HEK293 (cell line): ENCODE measurements around the gene LTB4R.

Source experiments
- GLI4 ChIP-seq: fragments of 450-650 bp; formaldehyde crosslinking; IDR thresholded peaks from 2 replicates; pipeline ENCODE4 v1.5.1; 2016; ENCODE audit warnings: missing biosample characterization, missing genetic modification characterization
- GLIS1 ChIP-seq: fragments of 450-650 bp; formaldehyde crosslinking; IDR thresholded peaks from 2 replicates; pipeline ENCODE4 v1.5.1; 2016; ENCODE audit warnings: missing biosample characterization, missing genetic modification characterization
- RBAK ChIP-seq: fragments of 450-650 bp; formaldehyde crosslinking; IDR thresholded peaks from 2 replicates; pipeline ENCODE4 v1.5.1; 2016; ENCODE audit warnings: missing biosample characterization, missing genetic modification characterization
- SALL2 ChIP-seq: fragments of 450-650 bp; formaldehyde crosslinking; IDR thresholded peaks from 2 replicates; pipeline ENCODE4 v1.5.0; 2017; ENCODE audit warnings: missing biosample characterization, mild to moderate bottlenecking, missing genetic modification characterization, borderline replicate concordance
- SCRT2 ChIP-seq: fragments of 450-650 bp; formaldehyde crosslinking; IDR thresholded peaks from 2 replicates; pipeline ENCODE4 v1.5.1; 2016; ENCODE audit warnings: missing biosample characterization, missing genetic modification characterization
- SP3 ChIP-seq: fragments of 450-650 bp; formaldehyde crosslinking; IDR thresholded peaks from 2 replicates; pipeline ENCODE4 v1.5.1; 2016; ENCODE audit warnings: missing biosample characterization, missing genetic modification characterization
- TCF7L2 ChIP-seq: IDR thresholded peaks from 2 replicates; pipeline ENCODE4 v1.6.1; 2011; ENCODE audit warnings: low read depth, mild to moderate bottlenecking, inconsistent platforms, low read length, moderate library complexity, borderline replicate concordance
- ZFP69B ChIP-seq: fragments of 450-650 bp; formaldehyde crosslinking; IDR thresholded peaks from 2 replicates; pipeline ENCODE4 v1.5.1; 2016; ENCODE audit warnings: missing biosample characterization, missing genetic modification characterization
- ZNF138 ChIP-seq: fragments of 450-650 bp; formaldehyde crosslinking; IDR thresholded peaks from 2 replicates; pipeline ENCODE4 v1.5.1; 2016; ENCODE audit warnings: missing biosample characterization, missing genetic modification characterization, borderline replicate concordance
- ZNF146 ChIP-seq: fragments of 450-650 bp; formaldehyde crosslinking; IDR thresholded peaks from 2 replicates; pipeline ENCODE4 v1.5.1; 2016; ENCODE audit warnings: missing biosample characterization, missing genetic modification characterization
- ZNF16 ChIP-seq: fragments of 450-650 bp; formaldehyde crosslinking; IDR thresholded peaks from 2 replicates; pipeline ENCODE4 v1.5.1; 2016; ENCODE audit warnings: low read depth, missing biosample characterization, missing genetic modification characterization
- ZNF175 ChIP-seq: fragments of 450-650 bp; formaldehyde crosslinking; IDR thresholded peaks from 2 replicates; pipeline ENCODE4 v1.5.1; 2016; ENCODE audit warnings: missing biosample characterization, missing genetic modification characterization
- ZNF19 ChIP-seq: fragments of 450-650 bp; formaldehyde crosslinking; IDR thresholded peaks from 2 replicates; pipeline ENCODE4; 2016; ENCODE audit warnings: missing biosample characterization, missing genetic modification characterization, low read depth
- ZNF24 ChIP-seq: fragments of 450-650 bp; formaldehyde crosslinking; IDR thresholded peaks from 2 replicates; pipeline ENCODE4 v1.5.1; 2016; ENCODE audit warnings: missing biosample characterization, missing genetic modification characterization
- ZNF26 ChIP-seq: fragments of 450-650 bp; formaldehyde crosslinking; IDR thresholded peaks from 2 replicates; pipeline ENCODE4 v1.5.1; 2016; ENCODE audit warnings: missing biosample characterization, missing genetic modification characterization
- ZNF292 ChIP-seq: fragments of 450-650 bp; formaldehyde crosslinking; IDR thresholded peaks from 2 replicates; pipeline ENCODE4 v1.5.1; 2016; ENCODE audit warnings: low read depth, missing biosample characterization, missing genetic modification characterization, borderline replicate concordance
- ZNF423 ChIP-seq: fragments of 450-650 bp; formaldehyde crosslinking; IDR thresholded peaks from 2 replicates; pipeline ENCODE4 v1.5.1; 2016; ENCODE audit warnings: missing biosample characterization, missing genetic modification characterization
- ZNF521 ChIP-seq: fragments of 450-650 bp; formaldehyde crosslinking; IDR thresholded peaks from 2 replicates; pipeline ENCODE4 v1.5.1; 2017; ENCODE audit warnings: missing biosample characterization, mild to moderate bottlenecking, missing genetic modification characterization
- ZNF596 ChIP-seq: fragments of 450-650 bp; IDR thresholded peaks from 2 replicates; pipeline ENCODE4 v1.5.0; 2018; ENCODE audit warnings: missing biosample characterization, mild to moderate bottlenecking, missing genetic modification characterization, moderate library complexity
- ZNF600 ChIP-seq: fragments of 450-650 bp; formaldehyde crosslinking; IDR thresholded peaks from 2 replicates; pipeline ENCODE4 v1.5.1; 2016; ENCODE audit warnings: missing biosample characterization, missing genetic modification characterization
- ZNF623 ChIP-seq: fragments of 450-650 bp; formaldehyde crosslinking; IDR thresholded peaks from 2 replicates; pipeline ENCODE4 v1.5.1; 2016; ENCODE audit warnings: missing biosample characterization, missing genetic modification characterization
- ZNF626 ChIP-seq: fragments of 450-650 bp; sonication (Bioruptor Pico); formaldehyde crosslinking; IDR thresholded peaks from 2 replicates; pipeline ENCODE4 v1.5.1; 2018; ENCODE audit warnings: missing biosample characterization, missing genetic modification characterization, inconsistent platforms
- ZNF629 ChIP-seq: fragments of 450-650 bp; formaldehyde crosslinking; IDR thresholded peaks from 2 replicates; pipeline ENCODE4 v1.5.1; 2017; ENCODE audit warnings: missing biosample characterization, missing genetic modification characterization
- ZNF654 ChIP-seq: fragments of 450-650 bp; formaldehyde crosslinking; IDR thresholded peaks from 2 replicates; pipeline ENCODE4 v1.5.1; 2016; ENCODE audit warnings: low read depth, missing biosample characterization, missing genetic modification characterization
- ZNF658 ChIP-seq: fragments of 450-650 bp; formaldehyde crosslinking; IDR thresholded peaks from 2 replicates; pipeline ENCODE4; 2016; ENCODE audit warnings: missing biosample characterization, missing genetic modification characterization
- ZNF677 ChIP-seq: fragments of 450-650 bp; IDR thresholded peaks from 2 replicates; pipeline ENCODE4 v1.5.0; 2018; ENCODE audit warnings: missing biosample characterization, mild to moderate bottlenecking, missing genetic modification characterization, moderate library complexity
- ZNF701 ChIP-seq: fragments of 450-650 bp; formaldehyde crosslinking; IDR thresholded peaks from 2 replicates; pipeline ENCODE4 v1.5.1; 2016; ENCODE audit warnings: missing biosample characterization, missing genetic modification characterization
- ZNF768 ChIP-seq: fragments of 450-650 bp; formaldehyde crosslinking; IDR thresholded peaks from 2 replicates; pipeline ENCODE4 v1.5.1; 2018; ENCODE audit warnings: missing biosample characterization, mild to moderate bottlenecking, missing genetic modification characterization
- ZNF777 ChIP-seq: fragments of 450-650 bp; formaldehyde crosslinking; IDR thresholded peaks from 2 replicates; pipeline ENCODE4 v1.5.1; 2017; ENCODE audit warnings: missing biosample characterization, missing genetic modification characterization, borderline replicate concordance
- ZSCAN4 ChIP-seq: fragments of 450-650 bp; formaldehyde crosslinking; IDR thresholded peaks from 2 replicates; pipeline ENCODE4 v1.5.1; 2017; ENCODE audit warnings: missing biosample characterization, missing genetic modification characterization
- ZXDB ChIP-seq: fragments of 450-650 bp; formaldehyde crosslinking; IDR thresholded peaks from 2 replicates; pipeline ENCODE4 v1.5.1; 2016; ENCODE audit warnings: missing biosample characterization, missing genetic modification characterization
- TF ChIP-seq, protein P1 (sequence below): fragments of 450-650 bp; formaldehyde crosslinking; IDR thresholded peaks from 2 replicates; pipeline ENCODE4 v1.5.1; 2016; ENCODE audit warnings: missing biosample characterization, missing genetic modification characterization
- TF ChIP-seq, protein P2 (sequence below): fragments of 450-650 bp; formaldehyde crosslinking; IDR thresholded peaks from 2 replicates; pipeline ENCODE4 v1.5.1; 2016; ENCODE audit warnings: missing biosample characterization, missing genetic modification characterization
- TF ChIP-seq, protein P3 (sequence below): fragments of 450-650 bp; formaldehyde crosslinking; IDR thresholded peaks from 2 replicates; pipeline ENCODE4 v1.5.1; 2016; ENCODE audit warnings: missing biosample characterization, missing genetic modification characterization, low read depth

LTB4R gene

DNA sequence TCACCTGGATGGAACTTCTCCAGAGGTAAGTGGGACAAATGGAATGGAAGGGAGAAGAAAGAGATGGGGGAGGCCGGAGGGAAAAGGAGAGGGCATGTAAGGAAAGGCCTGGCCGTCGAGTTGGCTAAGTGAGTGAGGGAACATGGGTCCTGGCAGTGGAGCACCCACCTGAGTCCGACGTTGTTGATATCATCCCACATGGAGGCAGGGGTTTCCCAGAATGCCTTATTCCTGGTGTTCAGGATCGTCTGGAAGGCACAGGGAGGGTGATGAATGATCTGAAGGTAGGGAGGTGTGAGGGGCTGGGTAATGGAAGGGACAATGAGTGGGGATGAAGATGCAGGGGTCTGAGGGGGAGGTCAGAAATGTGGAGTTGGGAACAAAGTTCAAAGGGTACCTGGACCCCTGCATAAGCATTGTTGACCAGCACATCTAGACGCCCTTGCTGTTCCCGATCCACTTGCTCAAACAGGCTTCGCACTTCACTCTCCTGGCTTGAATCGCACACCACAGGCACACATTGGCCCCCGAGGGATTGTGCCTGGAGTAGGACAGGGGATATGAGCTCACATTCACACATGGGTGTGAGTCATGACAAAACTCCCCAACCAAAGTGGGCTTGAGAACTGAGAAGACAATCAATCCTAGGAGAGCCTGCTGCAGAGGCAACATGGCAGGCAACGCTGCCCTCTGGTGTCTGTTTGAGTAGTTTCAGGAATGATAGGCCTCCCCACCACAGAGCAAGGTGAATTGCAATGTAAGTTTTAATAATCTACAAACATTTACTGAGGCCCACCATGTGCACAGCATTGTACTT is 14.8 kb upstream of the LTB4R start (continued):
- TF ChIP-seq, protein P1, sequence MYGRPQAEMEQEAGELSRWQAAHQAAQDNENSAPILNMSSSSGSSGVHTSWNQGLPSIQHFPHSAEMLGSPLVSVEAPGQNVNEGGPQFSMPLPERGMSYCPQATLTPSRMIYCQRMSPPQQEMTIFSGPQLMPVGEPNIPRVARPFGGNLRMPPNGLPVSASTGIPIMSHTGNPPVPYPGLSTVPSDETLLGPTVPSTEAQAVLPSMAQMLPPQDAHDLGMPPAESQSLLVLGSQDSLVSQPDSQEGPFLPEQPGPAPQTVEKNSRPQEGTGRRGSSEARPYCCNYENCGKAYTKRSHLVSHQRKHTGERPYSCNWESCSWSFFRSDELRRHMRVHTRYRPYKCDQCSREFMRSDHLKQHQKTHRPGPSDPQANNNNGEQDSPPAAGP (tag by site-specific recombination), result peak; percentile 31; the same call in 1 of the 2 replicates
- TF ChIP-seq ZNF623 (tag by site-specific recombination) (no peak), SCRT2 (0 out of 2 replicates have a peak, but pooled peaks have one; percentile 12), ZNF600 (tag by site-specific recombination) (peak; percentile 66), ZFP69B (tag by site-specific recombination) (0 out of 2 replicates have a peak, but pooled peaks have one; percentile 15), ZNF768 (tag by site-specific recombination) (no peak), ZNF423 (tag by site-specific recombination) (no peak), ZSCAN4 (tag by site-specific recombination) (no peak), TCF7L2 (no peak), SALL2 (tag by site-specific recombination) (no peak), ZNF677 (tag by site-specific recombination) (no peak), ZNF626 (tag by site-specific recombination) (no peak), ZXDB (tag by site-specific recombination) (no peak), ZNF146 (tag by site-specific recombination) (no peak), GLI4 (tag by site-specific recombination) (no peak), ZNF658 (no peak), ZNF16 (tag by site-specific recombination) (no peak), ZNF26 (tag by site-specific recombination) (no peak), RBAK (tag by site-specific recombination) (no peak), ZNF629 (peak; percentile 91), ZNF521 (tag by site-specific recombination) (no peak), ZNF777 (no peak), ZNF138 (no peak), ZNF292 (peak; percentile 7; the same call in 1 of the 2 replicates), SP3 (tag by site-specific recombination) (no peak), ZNF19 (tag by site-specific recombination) (no peak), ZNF175 (tag by site-specific recombination) (no peak), ZNF596 (no peak), ZNF24 (tag by site-specific recombination) (no peak), ZNF654 (tag by site-specific recombination) (peak; percentile 74), GLIS1 (tag by site-specific recombination) (peak; percentile 59; the same call in 1 of the 2 replicates), ZNF701 (tag by site-specific recombination) (no peak)
- TF ChIP-seq, protein P2, sequence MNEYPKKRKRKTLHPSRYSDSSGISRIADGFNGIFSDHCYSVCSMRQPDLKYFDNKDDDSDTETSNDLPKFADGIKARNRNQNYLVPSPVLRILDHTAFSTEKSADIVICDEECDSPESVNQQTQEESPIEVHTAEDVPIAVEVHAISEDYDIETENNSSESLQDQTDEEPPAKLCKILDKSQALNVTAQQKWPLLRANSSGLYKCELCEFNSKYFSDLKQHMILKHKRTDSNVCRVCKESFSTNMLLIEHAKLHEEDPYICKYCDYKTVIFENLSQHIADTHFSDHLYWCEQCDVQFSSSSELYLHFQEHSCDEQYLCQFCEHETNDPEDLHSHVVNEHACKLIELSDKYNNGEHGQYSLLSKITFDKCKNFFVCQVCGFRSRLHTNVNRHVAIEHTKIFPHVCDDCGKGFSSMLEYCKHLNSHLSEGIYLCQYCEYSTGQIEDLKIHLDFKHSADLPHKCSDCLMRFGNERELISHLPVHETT (tag by site-specific recombination), result peak; percentile 61; the same call in 1 of the 2 replicates
- TF ChIP-seq, protein P3, sequence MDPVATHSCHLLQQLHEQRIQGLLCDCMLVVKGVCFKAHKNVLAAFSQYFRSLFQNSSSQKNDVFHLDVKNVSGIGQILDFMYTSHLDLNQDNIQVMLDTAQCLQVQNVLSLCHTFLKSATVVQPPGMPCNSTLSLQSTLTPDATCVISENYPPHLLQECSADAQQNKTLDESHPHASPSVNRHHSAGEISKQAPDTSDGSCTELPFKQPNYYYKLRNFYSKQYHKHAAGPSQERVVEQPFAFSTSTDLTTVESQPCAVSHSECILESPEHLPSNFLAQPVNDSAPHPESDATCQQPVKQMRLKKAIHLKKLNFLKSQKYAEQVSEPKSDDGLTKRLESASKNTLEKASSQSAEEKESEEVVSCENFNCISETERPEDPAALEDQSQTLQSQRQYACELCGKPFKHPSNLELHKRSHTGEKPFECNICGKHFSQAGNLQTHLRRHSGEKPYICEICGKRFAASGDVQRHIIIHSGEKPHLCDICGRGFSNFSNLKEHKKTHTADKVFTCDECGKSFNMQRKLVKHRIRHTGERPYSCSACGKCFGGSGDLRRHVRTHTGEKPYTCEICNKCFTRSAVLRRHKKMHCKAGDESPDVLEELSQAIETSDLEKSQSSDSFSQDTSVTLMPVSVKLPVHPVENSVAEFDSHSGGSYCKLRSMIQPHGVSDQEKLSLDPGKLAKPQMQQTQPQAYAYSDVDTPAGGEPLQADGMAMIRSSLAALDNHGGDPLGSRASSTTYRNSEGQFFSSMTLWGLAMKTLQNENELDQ, result no peak
